IMR-90 (cell line): ENCODE results near the gene BCDIN3D. TPM values are rescaled to one million over a fixed set of nuclear protein-coding genes. Genes with fewer than 3 reads are reported as not detected.

Experiments
- CTCF ChIP-seq: conservative IDR thresholded peaks from 2 replicates; pipeline ENCODE4 v1.5.1; 2012; ENCODE audit warnings: mild to moderate bottlenecking, low read depth, low read length, improper control_type of control experiment
- MAFK ChIP-seq: IDR thresholded peaks from 2 replicates; pipeline ENCODE4 v1.6.1; 2012; ENCODE audit warnings: low read depth, low read length, improper control_type of control experiment
- MXI1 ChIP-seq: IDR thresholded peaks from 2 replicates; pipeline ENCODE4 v1.6.1; 2012; ENCODE audit warnings: low read depth, mild to moderate bottlenecking, low read length, moderate library complexity, borderline replicate concordance
- RAD21 ChIP-seq: IDR thresholded peaks from 2 replicates; pipeline ENCODE4 v1.6.1; 2012; ENCODE audit warnings: low read length, improper control_type of control experiment
- SMC3 ChIP-seq: fragments of 150-350 bp; IDR thresholded peaks from 2 replicates; pipeline ENCODE4 v1.6.1; 2016; ENCODE audit warnings: low read depth, mild to moderate bottlenecking, antibody characterized with exemption, low read length, moderate library complexity
- polyA plus RNA-seq, 3 experiments: library from polyadenylated mRNA; depleted of rRNA; stranded (reverse); fragments of >200 nt; gene quantifications; 2 replicates each; pipeline ENCODE4 v1.2.3, GENCODE V29; 2012; ENCODE audit warnings: low replicate concordance in 1 of 3
- total RNA-seq: library from RNA; depleted of rRNA; stranded (reverse); fragments of >200 nt; gene quantifications from 2 replicates; pipeline ENCODE4 v1.2.3, GENCODE V29; 2012

The BCDIN3D gene
- total and polyA plus RNA-seq, 2 of the 4 experiments (the other 2 are of a cell fraction), result 2.3 TPM

GRCh38 chr12:49868952-49869815 is 26.3 kb upstream of the BCDIN3D start (continued):
- TF ChIP-seq MAFK, result no peak
- peak; percentile 24 for TF ChIP-seq SMC3
- TF ChIP-seq MXI1, result 0 out of 2 replicates have a peak, but pooled peaks have one; percentile 70
- TF ChIP-seq CTCF, result no peak
- peak; percentile 1; the same call in 1 of the 2 replicates for TF ChIP-seq RAD21
